ENCODE results near the gene GAPDHS. TPM values are rescaled to one million over a fixed set of nuclear protein-coding genes. Genes with fewer than 3 reads are reported as not detected.

The GAPDHS gene
- total and polyA plus RNA-seq, 2 of the 13 experiments (the other 11 are each of a cell fraction or from before 2014, with no cell fraction given) = not detected

DNA sequence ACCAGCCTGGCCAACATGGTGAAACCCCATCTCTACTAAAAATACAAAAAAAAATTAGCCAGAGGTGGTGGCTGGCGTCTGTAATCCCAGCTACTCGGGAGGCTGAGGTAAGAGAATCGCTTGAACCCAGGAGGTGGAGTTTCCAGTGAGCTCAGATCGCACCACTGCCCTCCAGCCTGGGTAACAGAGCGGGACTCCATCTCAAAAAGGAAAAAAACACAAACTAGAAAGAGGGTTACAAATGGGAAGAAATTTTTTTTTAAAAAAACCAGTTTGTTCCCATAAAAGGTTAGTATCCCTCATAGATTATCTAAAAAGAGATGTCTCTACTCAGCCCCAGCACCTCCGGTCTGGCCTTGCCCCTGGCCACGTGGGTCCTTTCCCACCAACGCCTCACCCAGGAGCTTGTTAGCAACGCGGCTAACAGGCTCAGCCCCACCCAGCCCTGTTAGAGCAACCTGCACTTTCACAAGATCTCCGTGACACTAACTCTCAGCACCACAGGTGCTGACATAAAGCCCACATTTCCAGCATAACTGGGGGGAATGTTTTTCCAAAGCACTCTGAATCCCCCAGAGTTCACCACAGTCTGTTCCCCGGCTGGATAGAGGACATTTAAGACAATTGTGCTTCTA is 24.1 kb upstream of the GAPDHS start (continued):
- TF ChIP-seq FOXO1 (CRISPR knock-in tag; IDR thresholded peaks at IDR 0.05) (no peak), ZNF607 (CRISPR knock-in tag; IDR thresholded peaks at IDR 0.05; ENCODE audit: borderline replicate concordance) (peak; percentile 64; the same call in 1 of the 2 replicates), GTF3A (CRISPR knock-in tag; conservative IDR thresholded peaks at IDR 0.05) (no peak), CENPT (CRISPR knock-in tag; IDR thresholded peaks at IDR 0.05; ENCODE audit: low read depth) (no peak), ZNF776 (CRISPR knock-in tag; IDR thresholded peaks at IDR 0.05) (no peak), TSC22D2 (CRISPR knock-in tag; IDR thresholded peaks at IDR 0.05; ENCODE audit: borderline replicate concordance) (no peak), ZNF121 (CRISPR knock-in tag; IDR thresholded peaks at IDR 0.05) (no peak), SMAD3 (CRISPR knock-in tag; IDR thresholded peaks at IDR 0.05) (0 out of 2 replicates have a peak, but pooled peaks have one; percentile 41), NFE2L1 (CRISPR knock-in tag; IDR thresholded peaks at IDR 0.05; ENCODE audit: borderline replicate concordance) (no peak), CC2D1A (CRISPR knock-in tag; IDR thresholded peaks at IDR 0.05) (no peak), ZNF781 (CRISPR knock-in tag; IDR thresholded peaks at IDR 0.05; ENCODE audit: borderline replicate concordance, not compliant biosample characterization) (no peak), GPN1 (CRISPR knock-in tag; IDR thresholded peaks at IDR 0.05; ENCODE audit: borderline replicate concordance) (no peak), ZNF354B (CRISPR knock-in tag; IDR thresholded peaks at IDR 0.05) (no peak)
- TF ChIP-seq, protein P1, sequence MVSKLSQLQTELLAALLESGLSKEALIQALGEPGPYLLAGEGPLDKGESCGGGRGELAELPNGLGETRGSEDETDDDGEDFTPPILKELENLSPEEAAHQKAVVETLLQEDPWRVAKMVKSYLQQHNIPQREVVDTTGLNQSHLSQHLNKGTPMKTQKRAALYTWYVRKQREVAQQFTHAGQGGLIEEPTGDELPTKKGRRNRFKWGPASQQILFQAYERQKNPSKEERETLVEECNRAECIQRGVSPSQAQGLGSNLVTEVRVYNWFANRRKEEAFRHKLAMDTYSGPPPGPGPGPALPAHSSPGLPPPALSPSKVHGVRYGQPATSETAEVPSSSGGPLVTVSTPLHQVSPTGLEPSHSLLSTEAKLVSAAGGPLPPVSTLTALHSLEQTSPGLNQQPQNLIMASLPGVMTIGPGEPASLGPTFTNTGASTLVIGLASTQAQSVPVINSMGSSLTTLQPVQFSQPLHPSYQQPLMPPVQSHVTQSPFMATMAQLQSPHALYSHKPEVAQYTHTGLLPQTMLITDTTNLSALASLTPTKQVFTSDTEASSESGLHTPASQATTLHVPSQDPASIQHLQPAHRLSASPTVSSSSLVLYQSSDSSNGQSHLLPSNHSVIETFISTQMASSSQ (IDR thresholded peaks at IDR 0.05; ENCODE audit: low read depth) = no peak
- TF ChIP-seq, protein P1 (CRISPR knock-in tag; IDR thresholded peaks at IDR 0.05; ENCODE audit: borderline replicate concordance) = no peak
- TF ChIP-seq, protein P2, sequence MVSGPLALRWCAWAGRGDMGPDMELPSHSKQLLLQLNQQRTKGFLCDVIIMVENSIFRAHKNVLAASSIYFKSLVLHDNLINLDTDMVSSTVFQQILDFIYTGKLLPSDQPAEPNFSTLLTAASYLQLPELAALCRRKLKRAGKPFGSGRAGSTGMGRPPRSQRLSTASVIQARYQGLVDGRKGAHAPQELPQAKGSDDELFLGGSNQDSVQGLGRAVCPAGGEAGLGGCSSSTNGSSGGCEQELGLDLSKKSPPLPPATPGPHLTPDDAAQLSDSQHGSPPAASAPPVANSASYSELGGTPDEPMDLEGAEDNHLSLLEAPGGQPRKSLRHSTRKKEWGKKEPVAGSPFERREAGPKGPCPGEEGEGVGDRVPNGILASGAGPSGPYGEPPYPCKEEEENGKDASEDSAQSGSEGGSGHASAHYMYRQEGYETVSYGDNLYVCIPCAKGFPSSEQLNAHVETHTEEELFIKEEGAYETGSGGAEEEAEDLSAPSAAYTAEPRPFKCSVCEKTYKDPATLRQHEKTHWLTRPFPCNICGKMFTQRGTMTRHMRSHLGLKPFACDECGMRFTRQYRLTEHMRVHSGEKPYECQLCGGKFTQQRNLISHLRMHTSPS (CRISPR knock-in tag; IDR thresholded peaks at IDR 0.05; ENCODE audit: low read depth) = no peak
- TF ChIP-seq, protein P3, sequence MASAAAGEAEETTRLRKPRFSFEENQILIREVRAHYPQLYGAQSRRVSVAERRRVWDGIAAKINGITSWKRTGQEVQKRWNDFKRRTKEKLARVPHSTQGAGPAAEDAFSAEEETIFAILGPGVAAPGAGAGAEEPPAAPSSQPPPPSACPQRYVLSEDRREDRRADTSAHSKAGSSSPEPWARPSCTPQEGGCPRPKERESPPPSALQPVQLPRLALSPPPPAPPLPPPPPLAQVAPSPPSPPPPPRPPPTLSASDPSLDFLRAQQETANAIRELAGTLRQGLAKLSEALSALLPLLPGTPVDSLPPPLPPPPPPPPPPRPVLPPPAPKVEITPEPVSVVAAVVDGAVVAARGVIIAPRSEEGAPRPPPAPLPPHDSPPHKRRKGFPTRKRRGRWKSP (CRISPR knock-in tag; IDR thresholded peaks at IDR 0.05) = peak; percentile 26; the same call in 1 of the 2 replicates
- TF ChIP-seq, protein P4, sequence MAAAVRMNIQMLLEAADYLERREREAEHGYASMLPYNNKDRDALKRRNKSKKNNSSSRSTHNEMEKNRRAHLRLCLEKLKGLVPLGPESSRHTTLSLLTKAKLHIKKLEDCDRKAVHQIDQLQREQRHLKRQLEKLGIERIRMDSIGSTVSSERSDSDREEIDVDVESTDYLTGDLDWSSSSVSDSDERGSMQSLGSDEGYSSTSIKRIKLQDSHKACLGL (CRISPR knock-in tag; IDR thresholded peaks at IDR 0.05) = 0 out of 2 replicates have a peak, but pooled peaks have one; percentile 27
- TF ChIP-seq, protein P5, sequence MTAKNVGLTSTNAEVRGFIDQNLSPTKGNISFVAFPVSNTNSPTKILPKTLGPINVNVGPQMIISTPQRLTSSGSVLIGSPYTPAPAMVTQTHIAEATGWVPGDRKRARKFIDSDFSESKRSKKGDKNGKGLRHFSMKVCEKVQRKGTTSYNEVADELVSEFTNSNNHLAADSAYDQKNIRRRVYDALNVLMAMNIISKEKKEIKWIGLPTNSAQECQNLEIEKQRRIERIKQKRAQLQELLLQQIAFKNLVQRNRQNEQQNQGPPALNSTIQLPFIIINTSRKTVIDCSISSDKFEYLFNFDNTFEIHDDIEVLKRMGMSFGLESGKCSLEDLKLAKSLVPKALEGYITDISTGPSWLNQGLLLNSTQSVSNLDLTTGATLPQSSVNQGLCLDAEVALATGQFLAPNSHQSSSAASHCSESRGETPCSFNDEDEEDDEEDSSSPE (CRISPR knock-in tag; IDR thresholded peaks at IDR 0.05) = peak; percentile 80
